Measurements from ENCODE around the gene GSK3A. TPM values are rescaled to one million over a fixed set of nuclear protein-coding genes. Genes with fewer than 3 reads are reported as not detected.

Gene GSK3A
- total and polyA plus RNA-seq, 9 of the 15 experiments (the other 6 are each of a cell fraction or from before 2014, with no cell fraction given): 0.62 to 90.7 (median 33.3) TPM

DNA sequence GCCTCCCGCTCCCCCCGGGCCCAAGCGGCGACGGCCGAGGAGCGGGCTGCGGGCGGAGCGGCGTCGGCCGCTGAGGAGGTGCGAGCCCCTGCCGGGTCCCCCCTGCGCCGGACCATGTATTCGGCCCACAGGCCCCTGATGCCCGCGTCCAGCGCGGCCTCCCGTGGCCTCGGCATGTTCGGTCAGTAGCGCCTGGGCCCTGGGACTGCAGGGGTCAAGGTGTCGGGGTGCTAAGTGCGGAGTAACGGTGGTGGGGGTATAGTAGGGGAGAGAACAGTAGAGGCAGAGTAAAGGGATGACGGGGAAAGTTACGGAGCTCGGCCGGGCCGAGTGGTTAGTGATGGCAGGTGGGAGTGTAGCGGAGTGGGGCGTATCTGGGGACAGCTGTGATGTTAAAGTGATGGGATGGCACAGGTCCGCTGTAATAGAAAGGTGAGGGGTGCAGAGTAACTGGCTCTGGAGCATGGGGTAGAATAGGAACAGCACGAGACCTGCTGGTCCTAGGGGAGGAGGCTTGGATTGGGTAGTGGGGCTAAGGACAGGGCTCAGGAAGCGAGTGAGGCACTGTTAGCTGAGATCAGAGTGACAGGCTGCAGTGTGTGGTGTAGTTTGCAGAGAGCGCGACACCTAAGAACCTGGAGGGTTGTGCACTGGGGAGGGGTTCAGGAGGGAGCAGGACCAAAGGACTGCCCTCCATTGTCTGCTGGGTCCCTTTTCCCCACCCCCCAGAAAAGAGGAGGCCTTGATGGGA, 42.4 kb upstream of the GSK3A start (continued):
- TF ChIP-seq, protein P1, sequence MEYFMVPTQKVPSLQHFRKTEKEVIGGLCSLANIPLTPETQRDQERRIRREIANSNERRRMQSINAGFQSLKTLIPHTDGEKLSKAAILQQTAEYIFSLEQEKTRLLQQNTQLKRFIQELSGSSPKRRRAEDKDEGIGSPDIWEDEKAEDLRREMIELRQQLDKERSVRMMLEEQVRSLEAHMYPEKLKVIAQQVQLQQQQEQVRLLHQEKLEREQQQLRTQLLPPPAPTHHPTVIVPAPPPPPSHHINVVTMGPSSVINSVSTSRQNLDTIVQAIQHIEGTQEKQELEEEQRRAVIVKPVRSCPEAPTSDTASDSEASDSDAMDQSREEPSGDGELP (CRISPR knock-in tag; IDR thresholded peaks at IDR 0.05; ENCODE audit: borderline replicate concordance): peak; percentile 36; the same call in 1 of the 2 replicates
- TF ChIP-seq, protein P2, sequence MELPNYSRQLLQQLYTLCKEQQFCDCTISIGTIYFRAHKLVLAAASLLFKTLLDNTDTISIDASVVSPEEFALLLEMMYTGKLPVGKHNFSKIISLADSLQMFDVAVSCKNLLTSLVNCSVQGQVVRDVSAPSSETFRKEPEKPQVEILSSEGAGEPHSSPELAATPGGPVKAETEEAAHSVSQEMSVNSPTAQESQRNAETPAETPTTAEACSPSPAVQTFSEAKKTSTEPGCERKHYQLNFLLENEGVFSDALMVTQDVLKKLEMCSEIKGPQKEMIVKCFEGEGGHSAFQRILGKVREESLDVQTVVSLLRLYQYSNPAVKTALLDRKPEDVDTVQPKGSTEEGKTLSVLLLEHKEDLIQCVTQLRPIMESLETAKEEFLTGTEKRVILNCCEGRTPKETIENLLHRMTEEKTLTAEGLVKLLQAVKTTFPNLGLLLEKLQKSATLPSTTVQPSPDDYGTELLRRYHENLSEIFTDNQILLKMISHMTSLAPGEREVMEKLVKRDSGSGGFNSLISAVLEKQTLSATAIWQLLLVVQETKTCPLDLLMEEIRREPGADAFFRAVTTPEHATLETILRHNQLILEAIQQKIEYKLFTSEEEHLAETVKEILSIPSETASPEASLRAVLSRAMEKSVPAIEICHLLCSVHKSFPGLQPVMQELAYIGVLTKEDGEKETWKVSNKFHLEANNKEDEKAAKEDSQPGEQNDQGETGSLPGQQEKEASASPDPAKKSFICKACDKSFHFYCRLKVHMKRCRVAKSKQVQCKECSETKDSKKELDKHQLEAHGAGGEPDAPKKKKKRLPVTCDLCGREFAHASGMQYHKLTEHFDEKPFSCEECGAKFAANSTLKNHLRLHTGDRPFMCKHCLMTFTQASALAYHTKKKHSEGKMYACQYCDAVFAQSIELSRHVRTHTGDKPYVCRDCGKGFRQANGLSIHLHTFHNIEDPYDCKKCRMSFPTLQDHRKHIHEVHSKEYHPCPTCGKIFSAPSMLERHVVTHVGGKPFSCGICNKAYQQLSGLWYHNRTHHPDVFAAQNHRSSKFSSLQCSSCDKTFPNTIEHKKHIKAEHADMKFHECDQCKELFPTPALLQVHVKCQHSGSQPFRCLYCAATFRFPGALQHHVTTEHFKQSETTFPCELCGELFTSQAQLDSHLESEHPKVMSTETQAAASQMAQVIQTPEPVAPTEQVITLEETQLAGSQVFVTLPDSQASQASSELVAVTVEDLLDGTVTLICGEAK (IDR thresholded peaks at IDR 0.05): peak; percentile 64
- TF ChIP-seq, protein P2 (CRISPR knock-in tag; IDR thresholded peaks at IDR 0.05): no peak
- TF ChIP-seq ELF4 (CRISPR knock-in tag; IDR thresholded peaks at IDR 0.05): peak; percentile 21; the same call in 1 of the 2 replicates
- TF ChIP-seq, protein P3, sequence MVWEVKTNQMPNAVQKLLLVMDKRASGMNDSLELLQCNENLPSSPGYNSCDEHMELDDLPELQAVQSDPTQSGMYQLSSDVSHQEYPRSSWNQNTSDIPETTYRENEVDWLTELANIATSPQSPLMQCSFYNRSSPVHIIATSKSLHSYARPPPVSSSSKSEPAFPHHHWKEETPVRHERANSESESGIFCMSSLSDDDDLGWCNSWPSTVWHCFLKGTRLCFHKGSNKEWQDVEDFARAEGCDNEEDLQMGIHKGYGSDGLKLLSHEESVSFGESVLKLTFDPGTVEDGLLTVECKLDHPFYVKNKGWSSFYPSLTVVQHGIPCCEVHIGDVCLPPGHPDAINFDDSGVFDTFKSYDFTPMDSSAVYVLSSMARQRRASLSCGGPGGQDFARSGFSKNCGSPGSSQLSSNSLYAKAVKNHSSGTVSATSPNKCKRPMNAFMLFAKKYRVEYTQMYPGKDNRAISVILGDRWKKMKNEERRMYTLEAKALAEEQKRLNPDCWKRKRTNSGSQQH (CRISPR knock-in tag; IDR thresholded peaks at IDR 0.05): 0 out of 2 replicates have a peak, but pooled peaks have one; percentile 28
- TF ChIP-seq, protein P4, sequence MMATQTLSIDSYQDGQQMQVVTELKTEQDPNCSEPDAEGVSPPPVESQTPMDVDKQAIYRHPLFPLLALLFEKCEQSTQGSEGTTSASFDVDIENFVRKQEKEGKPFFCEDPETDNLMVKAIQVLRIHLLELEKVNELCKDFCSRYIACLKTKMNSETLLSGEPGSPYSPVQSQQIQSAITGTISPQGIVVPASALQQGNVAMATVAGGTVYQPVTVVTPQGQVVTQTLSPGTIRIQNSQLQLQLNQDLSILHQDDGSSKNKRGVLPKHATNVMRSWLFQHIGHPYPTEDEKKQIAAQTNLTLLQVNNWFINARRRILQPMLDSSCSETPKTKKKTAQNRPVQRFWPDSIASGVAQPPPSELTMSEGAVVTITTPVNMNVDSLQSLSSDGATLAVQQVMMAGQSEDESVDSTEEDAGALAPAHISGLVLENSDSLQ (IDR thresholded peaks at IDR 0.05): peak; percentile 72
- TF ChIP-seq, protein P5, sequence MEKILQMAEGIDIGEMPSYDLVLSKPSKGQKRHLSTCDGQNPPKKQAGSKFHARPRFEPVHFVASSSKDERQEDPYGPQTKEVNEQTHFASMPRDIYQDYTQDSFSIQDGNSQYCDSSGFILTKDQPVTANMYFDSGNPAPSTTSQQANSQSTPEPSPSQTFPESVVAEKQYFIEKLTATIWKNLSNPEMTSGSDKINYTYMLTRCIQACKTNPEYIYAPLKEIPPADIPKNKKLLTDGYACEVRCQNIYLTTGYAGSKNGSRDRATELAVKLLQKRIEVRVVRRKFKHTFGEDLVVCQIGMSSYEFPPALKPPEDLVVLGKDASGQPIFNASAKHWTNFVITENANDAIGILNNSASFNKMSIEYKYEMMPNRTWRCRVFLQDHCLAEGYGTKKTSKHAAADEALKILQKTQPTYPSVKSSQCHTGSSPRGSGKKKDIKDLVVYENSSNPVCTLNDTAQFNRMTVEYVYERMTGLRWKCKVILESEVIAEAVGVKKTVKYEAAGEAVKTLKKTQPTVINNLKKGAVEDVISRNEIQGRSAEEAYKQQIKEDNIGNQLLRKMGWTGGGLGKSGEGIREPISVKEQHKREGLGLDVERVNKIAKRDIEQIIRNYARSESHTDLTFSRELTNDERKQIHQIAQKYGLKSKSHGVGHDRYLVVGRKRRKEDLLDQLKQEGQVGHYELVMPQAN (IDR thresholded peaks at IDR 0.05; ENCODE audit: borderline replicate concordance): 0 out of 2 replicates have a peak, but pooled peaks have one; percentile 67
- TF ChIP-seq LARP7 (IDR thresholded peaks at IDR 0.05): 0 out of 2 replicates have a peak, but pooled peaks have one; percentile 69
- no peak for TF ChIP-seq POLR2B (IDR thresholded peaks at IDR 0.05; ENCODE audit: low read depth, partially characterized antibody)
- TF ChIP-seq ELF2 (CRISPR knock-in tag; IDR thresholded peaks at IDR 0.05): no peak
